Measurements from ENCODE around the gene SORL1-AS1.

SORL1-AS1 gene

DNA sequence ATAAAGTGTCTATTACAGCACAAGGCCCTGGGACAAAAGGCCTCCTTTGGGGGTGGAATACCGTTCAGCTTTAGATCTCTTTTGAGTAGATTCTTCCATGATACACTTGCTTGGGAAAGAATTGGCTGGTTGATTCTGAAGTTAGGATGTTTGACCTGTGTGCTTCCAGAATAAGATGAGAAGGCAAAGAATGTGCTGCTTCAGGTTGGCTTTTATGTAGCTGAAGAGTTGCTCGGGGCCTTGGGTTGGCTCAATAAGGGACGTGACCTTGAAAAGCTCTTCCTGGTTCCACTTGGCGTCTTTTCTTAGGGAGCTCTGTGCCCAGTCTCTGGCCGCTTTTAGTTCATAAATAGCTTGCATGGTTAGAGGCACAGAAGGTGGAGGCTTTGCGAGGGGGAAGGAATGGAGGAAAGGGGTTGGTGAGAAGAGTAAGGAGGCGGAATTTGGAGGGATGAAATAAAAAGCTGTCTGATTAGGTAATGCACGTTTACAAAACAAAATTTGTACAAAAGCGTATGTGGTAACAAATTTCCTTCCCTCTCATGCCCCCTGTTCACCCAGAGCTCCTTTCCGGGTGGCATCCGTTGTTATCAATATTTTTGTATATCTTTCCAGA is 4.2 kb upstream of the SORL1-AS1 start:
- POLR2A ChIA-PET: no interaction called here
- no peak for DNase-seq (ENCODE audit: extremely low spot score)
- no peak for TF ChIP-seq LEF1 (IDR thresholded peaks at IDR 0.05; ENCODE audit: borderline replicate concordance)
- no peak for TF ChIP-seq FOXM1 (IDR thresholded peaks at IDR 0.05; ENCODE audit: borderline replicate concordance)
- no peak for TF ChIP-seq ELF4 (IDR thresholded peaks at IDR 0.05)
- TF ChIP-seq ZNF384 (IDR thresholded peaks at IDR 0.05): no peak
- no peak for TF ChIP-seq SP1 (IDR thresholded peaks at IDR 0.05)
- TF ChIP-seq TARDBP (IDR thresholded peaks at IDR 0.05): no peak
- TF ChIP-seq BHLHE40 (IDR thresholded peaks at IDR 0.05; ENCODE audit: borderline replicate concordance): no peak
- TF ChIP-seq NFRKB (IDR thresholded peaks at IDR 0.05): no peak
- TF ChIP-seq PKNOX1 (IDR thresholded peaks at IDR 0.05): no peak
- no peak for TF ChIP-seq ARNT (IDR thresholded peaks at IDR 0.05)
- TF ChIP-seq HDGF (IDR thresholded peaks at IDR 0.05; ENCODE audit: borderline replicate concordance): no peak
- TF ChIP-seq FOXK2 (IDR thresholded peaks at IDR 0.05): no peak
- no peak for TF ChIP-seq CTBP1 (IDR thresholded peaks at IDR 0.05; ENCODE audit: borderline replicate concordance)
- no peak for TF ChIP-seq L3MBTL2 (conservative IDR thresholded peaks at IDR 0.05)
- no peak for TF ChIP-seq SUZ12 (IDR thresholded peaks at IDR 0.05)
- CTCF ChIA-PET: interaction anchor here (0.8 kb wide), 1 partner anchor 121 kb away, joined by 3 read pairs; no protein-coding TSS in a partner anchor

DNA sequence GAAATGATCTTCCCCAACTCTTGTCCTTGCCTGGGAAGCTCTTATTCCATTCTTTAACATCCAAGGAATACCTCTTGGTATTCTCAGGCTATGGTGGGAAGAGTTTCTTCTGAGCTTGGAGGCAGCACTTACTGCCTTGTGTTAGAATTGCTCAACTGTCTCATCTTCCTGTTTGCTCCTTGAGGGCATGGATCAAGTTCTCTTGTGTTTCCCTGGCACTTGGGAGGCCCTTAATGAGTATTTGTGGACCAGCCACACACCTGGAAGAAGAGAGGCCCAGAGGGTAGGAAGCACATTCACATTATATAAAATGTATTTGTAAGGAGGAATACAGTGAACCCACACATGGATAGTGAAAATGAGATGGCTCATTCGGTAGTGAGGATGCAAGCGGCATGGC is 3.4 kb upstream of the SORL1-AS1 start:
- POLR2A ChIA-PET: no interaction called here
- CTCF ChIA-PET: no interaction called here
- no peak for TF ChIP-seq FOXM1 (IDR thresholded peaks at IDR 0.05; ENCODE audit: borderline replicate concordance)
- no peak for TF ChIP-seq FOXA1 (IDR thresholded peaks at IDR 0.05)
- no peak for TF ChIP-seq ARNT (IDR thresholded peaks at IDR 0.05)
- no peak for TF ChIP-seq TARDBP (IDR thresholded peaks at IDR 0.05)
- TF ChIP-seq HDGF (IDR thresholded peaks at IDR 0.05; ENCODE audit: borderline replicate concordance): no peak
- TF ChIP-seq SUZ12 (IDR thresholded peaks at IDR 0.05): no peak
- TF ChIP-seq CTBP1 (IDR thresholded peaks at IDR 0.05; ENCODE audit: borderline replicate concordance): no peak
- no peak for TF ChIP-seq BHLHE40 (IDR thresholded peaks at IDR 0.05; ENCODE audit: borderline replicate concordance)
- no peak for TF ChIP-seq SP1 (IDR thresholded peaks at IDR 0.05)
- TF ChIP-seq NFRKB (IDR thresholded peaks at IDR 0.05): no peak
- TF ChIP-seq ELF4 (IDR thresholded peaks at IDR 0.05): no peak
- TF ChIP-seq FOXK2 (IDR thresholded peaks at IDR 0.05): no peak
- no peak for TF ChIP-seq PKNOX1 (IDR thresholded peaks at IDR 0.05)
- TF ChIP-seq ZNF384 (IDR thresholded peaks at IDR 0.05): no peak
- no peak for TF ChIP-seq L3MBTL2 (conservative IDR thresholded peaks at IDR 0.05)
- no peak for TF ChIP-seq LEF1 (IDR thresholded peaks at IDR 0.05; ENCODE audit: borderline replicate concordance)
- no peak for DNase-seq (ENCODE audit: extremely low spot score)

GRCh38 chr11:121455115-121455514 is 2.3 kb upstream of the SORL1-AS1 start:
- ChIA-PET CTCF (no interaction called here), POLR2A (no interaction called here)
- no peak for DNase-seq (ENCODE audit: extremely low spot score)
- TF ChIP-seq ARNT (IDR thresholded peaks at IDR 0.05): no peak

DNA sequence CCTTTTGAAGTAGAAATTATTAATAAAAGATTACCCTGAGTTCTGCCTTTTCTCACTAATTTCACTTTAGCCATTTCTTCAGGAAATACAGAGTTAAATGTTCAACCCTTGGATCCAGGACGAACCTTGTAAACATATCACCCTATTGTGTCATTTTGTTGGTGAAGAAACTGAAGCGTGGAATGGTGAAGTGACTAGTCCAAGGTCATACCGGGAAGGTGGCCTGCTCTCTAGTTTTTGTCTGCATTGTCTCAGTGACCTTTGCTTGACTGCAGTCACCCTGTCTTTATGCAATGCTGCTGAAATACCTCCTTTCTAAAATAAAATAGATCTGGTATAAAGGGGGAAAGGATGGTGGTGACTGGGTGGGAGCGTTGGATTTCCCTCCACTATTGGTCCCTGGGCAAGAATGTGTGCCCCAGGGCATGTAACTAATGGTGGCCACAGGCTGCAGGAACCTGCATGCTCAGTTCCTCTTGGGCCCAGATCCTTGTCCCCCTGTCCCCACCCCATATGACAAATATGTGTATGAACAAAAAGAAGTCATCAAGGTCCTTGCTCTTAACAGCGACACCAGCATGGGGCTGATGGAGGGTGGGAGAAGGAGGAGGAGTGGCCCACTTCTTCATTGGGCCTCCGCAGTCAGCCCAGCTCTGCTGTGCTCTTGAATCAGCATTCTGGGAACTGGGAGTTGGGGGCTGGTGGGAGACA is 977 bp upstream of the SORL1-AS1 start:
- ChIA-PET POLR2A (no interaction called here), CTCF (no interaction called here)
- TF ChIP-seq FOXM1 (IDR thresholded peaks at IDR 0.05; ENCODE audit: borderline replicate concordance): no peak
- TF ChIP-seq ELF4 (IDR thresholded peaks at IDR 0.05): no peak
- TF ChIP-seq TARDBP (IDR thresholded peaks at IDR 0.05): no peak
- no peak for DNase-seq (ENCODE audit: extremely low spot score)

GRCh38 chr11:121451986-121452608 is 670 bp downstream of the SORL1-AS1 start, which contains the start of gene SORL1:
Gene SORL1, plus strand, starts transcription at chr11:121452314. Its CDS starts 18 bp downstream, at chr11:121452332.
- POLR2A ChIA-PET: no interaction called here
- peak; percentile 86 for DNase-seq (ENCODE audit: extremely low spot score)
- CTCF ChIA-PET: interaction anchor here (0.6 to 1.5 kb wide), 4 partner anchors 9 to 61 kb away, joined by 3 to 4 read pairs (median 4); no protein-coding TSS in a partner anchor
- peak; percentile 40; the same call in 1 of the 2 replicates for TF ChIP-seq L3MBTL2 (conservative IDR thresholded peaks at IDR 0.05)
- TF ChIP-seq LEF1 (IDR thresholded peaks at IDR 0.05; ENCODE audit: borderline replicate concordance): no peak
- TF ChIP-seq ARNT (IDR thresholded peaks at IDR 0.05): 0 out of 2 replicates have a peak, but pooled peaks have one; percentile 57

- CTCF ChIA-PET: interaction anchor here (0.5 to 1.5 kb wide), 4 partner anchors 12 to 126 kb away, joined by 3 to 5 read pairs (median 4); no protein-coding TSS in a partner anchor
- TF ChIP-seq FOXM1 (IDR thresholded peaks at IDR 0.05; ENCODE audit: borderline replicate concordance) (no peak), CTBP1 (IDR thresholded peaks at IDR 0.05; ENCODE audit: borderline replicate concordance) (no peak), SP1 (IDR thresholded peaks at IDR 0.05) (no peak), LEF1 (IDR thresholded peaks at IDR 0.05; ENCODE audit: borderline replicate concordance) (no peak), ARNT (IDR thresholded peaks at IDR 0.05) (no peak), PKNOX1 (IDR thresholded peaks at IDR 0.05) (no peak), ZNF384 (IDR thresholded peaks at IDR 0.05) (no peak), TARDBP (IDR thresholded peaks at IDR 0.05) (no peak), SUZ12 (IDR thresholded peaks at IDR 0.05) (no peak), L3MBTL2 (conservative IDR thresholded peaks at IDR 0.05) (no peak), ELF4 (IDR thresholded peaks at IDR 0.05) (no peak), FOXA1 (IDR thresholded peaks at IDR 0.05) (no peak), FOXK2 (IDR thresholded peaks at IDR 0.05) (no peak), NFRKB (IDR thresholded peaks at IDR 0.05) (no peak), BHLHE40 (IDR thresholded peaks at IDR 0.05; ENCODE audit: borderline replicate concordance) (no peak), HDGF (IDR thresholded peaks at IDR 0.05; ENCODE audit: borderline replicate concordance) (no peak)
- no peak for DNase-seq (ENCODE audit: extremely low spot score)
- POLR2A ChIA-PET: no interaction called here
Observed at GRCh38 chr11:121451178-121451985, 1.4 kb downstream of the SORL1-AS1 start.
